Endothelial cell (in vitro differentiated cells): ENCODE data around the gene FHOD3. TPM values are rescaled to one million over a fixed set of nuclear protein-coding genes. Genes with fewer than 3 reads are reported as not detected.

Experiments used
- DNase-seq: peaks from one replicate; pipeline ENCODE4 v3.0.0; 2021; ENCODE audit warnings: low spot score
- H3K27ac Mint-ChIP-seq: one replicate; pipeline ENCODE4 v1.8.0; 2021; ENCODE audit warnings: mixed read lengths, inconsistent platforms; ENCODE audit not compliant: unreplicated experiment
- H3K27me3 Mint-ChIP-seq: one replicate; pipeline ENCODE4 v1.8.0; 2021; ENCODE audit warnings: mild to moderate bottlenecking, moderate library complexity, mixed read lengths, inconsistent platforms; ENCODE audit not compliant: unreplicated experiment
- H3K36me3 Mint-ChIP-seq: one replicate; pipeline ENCODE4 v1.8.0; 2021; ENCODE audit warnings: mild to moderate bottlenecking, low read depth, mixed read lengths, inconsistent platforms; ENCODE audit not compliant: unreplicated experiment
- H3K4me1 Mint-ChIP-seq: one replicate; pipeline ENCODE4 v1.8.0; 2021; ENCODE audit warnings: mild to moderate bottlenecking, mixed read lengths, inconsistent platforms; ENCODE audit not compliant: unreplicated experiment
- H3K4me3 Mint-ChIP-seq: one replicate; pipeline ENCODE4 v1.8.0; 2021; ENCODE audit warnings: mild to moderate bottlenecking, mixed read lengths, inconsistent platforms; ENCODE audit not compliant: unreplicated experiment
- H3K9me3 Mint-ChIP-seq: one replicate; pipeline ENCODE4 v1.8.0; 2021; ENCODE audit warnings: mixed read lengths, inconsistent platforms; ENCODE audit not compliant: unreplicated experiment
- CTCF ChIP-seq: fragments of 200-600 bp; sonication (generic); IDR thresholded peaks from one replicate; pipeline ENCODE4 v1.5.0; 2021; ENCODE audit warnings: antibody characterized with exemption; ENCODE audit not compliant: unreplicated experiment
- total RNA-seq: library from RNA; stranded (reverse); fragmentation: NEBNext Ultra II Directional; extraction: Animal tissue kit (Norgen Biotek cat#: 25700); gene quantifications from one replicate; pipeline ENCODE4 v1.2.1, GENCODE V29; 2021; ENCODE audit not compliant: unreplicated experiment

The FHOD3 gene
- total RNA-seq, 1 donor from 2014 or later: 0.67 TPM

GRCh38 chr18:36449451-36449850 is 151.9 kb downstream of the FHOD3 start:
- H3K36me3 Mint-ChIP-seq: no peaks in the 10 kb centered on the region
- peaks cover 6% of the 10 kb centered on the region for H3K4me1 Mint-ChIP-seq
- H3K27me3 Mint-ChIP-seq: no peaks in the 10 kb centered on the region
- no peak for DNase-seq
- TF ChIP-seq CTCF: no peak
- H3K27ac Mint-ChIP-seq: no peak overlapping the region
- H3K4me3 Mint-ChIP-seq: no peak overlapping the region
- no peaks in the 10 kb centered on the region for H3K9me3 Mint-ChIP-seq

DNA sequence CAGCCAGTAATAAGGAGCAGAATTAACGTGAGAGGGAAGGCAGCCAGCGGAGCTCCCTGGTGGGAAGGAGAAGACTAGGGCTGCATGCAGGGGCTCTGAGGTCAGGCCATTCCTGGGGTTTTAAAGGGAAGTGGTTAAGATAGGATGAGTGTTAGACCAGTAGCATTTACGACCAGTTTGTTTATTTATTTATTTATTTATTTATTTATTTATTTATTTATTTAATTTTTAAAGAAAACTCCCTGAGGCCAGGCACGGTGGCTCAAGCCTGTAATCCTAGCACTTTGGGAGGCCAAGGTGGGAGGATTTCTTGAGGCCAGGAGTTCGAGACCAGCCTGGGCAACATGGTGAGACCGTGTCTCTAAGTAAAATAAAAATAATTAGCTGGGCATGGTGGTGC is 152.8 kb downstream of the FHOD3 start:
- Mint-ChIP-seq H3K27ac (no peak overlapping the region), H3K4me3 (no peak overlapping the region), H3K4me1 (peaks cover 6% of the 10 kb centered on the region), H3K9me3 (no peaks in the 10 kb centered on the region), H3K27me3 (no peaks in the 10 kb centered on the region), H3K36me3 (no peaks in the 10 kb centered on the region)
- no peak for DNase-seq
- no peak for TF ChIP-seq CTCF

- Mint-ChIP-seq H3K4me3 (no peak overlapping the region), H3K4me1 (peaks cover 6% of the 10 kb centered on the region), H3K27ac (no peak overlapping the region), H3K9me3 (no peaks in the 10 kb centered on the region), H3K36me3 (no peaks in the 10 kb centered on the region), H3K27me3 (no peaks in the 10 kb centered on the region)
- no peak for DNase-seq
- no peak for TF ChIP-seq CTCF
These were observed 154.1 kb downstream of the FHOD3 start for GRCh38 chr18:36451454-36452251.

- H3K36me3 Mint-ChIP-seq: no peaks in the 10 kb centered on the region
- H3K27ac Mint-ChIP-seq: no peak overlapping the region
- no peak overlapping the region for H3K4me3 Mint-ChIP-seq
- DNase-seq: no peak
- no peaks in the 10 kb centered on the region for H3K9me3 Mint-ChIP-seq
- peaks cover 21% of the 10 kb centered on the region for H3K4me1 Mint-ChIP-seq
- no peaks in the 10 kb centered on the region for H3K27me3 Mint-ChIP-seq
- no peak for TF ChIP-seq CTCF
These were observed 156.7 kb downstream of the FHOD3 start for GRCh38 chr18:36454245-36454644.

DNA sequence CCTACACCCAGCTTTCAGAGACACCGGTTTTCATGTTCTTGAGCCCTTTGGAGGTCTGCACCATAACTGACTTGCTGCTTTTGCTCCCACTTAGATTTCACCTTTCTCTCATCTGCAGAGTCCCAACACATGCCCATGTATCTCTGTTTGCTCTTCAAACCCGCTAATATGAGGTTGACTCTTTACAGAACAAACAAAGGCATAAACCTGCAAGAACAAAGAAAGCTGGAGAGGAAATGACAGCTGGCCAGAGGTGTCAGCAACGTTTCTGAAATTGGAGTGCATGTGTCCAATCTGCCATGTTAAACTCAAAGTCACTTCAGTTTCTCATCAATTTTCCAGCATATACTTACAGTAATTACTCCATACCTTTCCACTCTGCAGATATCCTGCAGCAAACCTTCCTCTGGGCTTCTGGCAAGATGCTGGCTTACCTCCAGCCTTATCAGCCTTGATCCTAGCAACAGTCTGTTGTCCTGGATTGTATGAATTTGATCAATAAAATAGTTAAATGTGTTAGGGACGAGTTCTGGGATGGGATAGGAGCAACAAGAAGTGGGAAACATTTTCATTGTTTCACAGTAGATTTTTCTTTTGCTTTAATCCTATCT is 157.4 kb downstream of the FHOD3 start:
- no peak for DNase-seq
- Mint-ChIP-seq H3K4me3 (no peak overlapping the region), H3K9me3 (no peaks in the 10 kb centered on the region), H3K27me3 (no peaks in the 10 kb centered on the region), H3K36me3 (no peaks in the 10 kb centered on the region), H3K4me1 (peaks cover 26% of the 10 kb centered on the region), H3K27ac (no peak overlapping the region)
- no peak for TF ChIP-seq CTCF
